Activated CD8-positive, alpha-beta memory T cell treated with anti-CD3 and anti-CD28 coated beads, Interleukin-2, amount 50 U/mL, for 1 hour (primary cell): Measurements from ENCODE around the gene CKB.
A peak's percentile ranks its signal among the peaks of the same experiment; 100 is the strongest.
"Not testable (repeated sequence)": the region's sequence is repeated elsewhere in the genome, so short reads cannot be mapped to it uniquely, and the experiment has no call there.

Experiments
- DNase-seq: peaks from one replicate; pipeline ENCODE4 v3.0.0-alpha.2; 2020; ENCODE audit errors: extremely low read depth

The CKB gene

GRCh38 chr14:103512180-103512579 lies 10.4 kb downstream of the CKB start:
- DNase-seq, result not testable (repeated sequence)

GRCh38 chr14:103510724-103511693 lies 11.6 kb downstream of the CKB start:
- DNase-seq, result no peak

GRCh38 chr14:103509864-103510723 lies 12.5 kb downstream of the CKB start:
- DNase-seq, result no peak

- DNase-seq, result no peak
Measured at GRCh38 chr14:103508521-103509329, 13.9 kb downstream of the CKB start.

GRCh38 chr14:103507751-103508150 lies 14.9 kb downstream of the CKB start:
- DNase-seq, result no peak

- no peak for DNase-seq
Measured at GRCh38 chr14:103504991-103505565, 17.6 kb downstream of the CKB start.

- no peak for DNase-seq
Measured at GRCh38 chr14:103503296-103503695, 19.3 kb downstream of the CKB start.

GRCh38 chr14:103502877-103503276 lies 19.8 kb downstream of the CKB start:
- DNase-seq, result no peak

GRCh38 chr14:103501921-103502669 lies 20.5 kb downstream of the CKB start:
- DNase-seq, result no peak

GRCh38 chr14:103501041-103501870 lies 21.4 kb downstream of the CKB start:
- no peak for DNase-seq

GRCh38 chr14:103500148-103500990 lies 22.3 kb downstream of the CKB start:
- DNase-seq, result peak; percentile 49

GRCh38 chr14:103499709-103500108 lies 22.9 kb downstream of the CKB start:
- no peak for DNase-seq

- DNase-seq, result no peak
Measured at GRCh38 chr14:103496776-103497175, 25.9 kb downstream of the CKB start.

- no peak for DNase-seq
Measured at GRCh38 chr14:103495854-103496253, 26.8 kb downstream of the CKB start.

- no peak for DNase-seq
Measured at GRCh38 chr14:103492156-103492925, 30.3 kb downstream of the CKB start.

- no peak for DNase-seq
Measured at GRCh38 chr14:103491691-103492090, 30.9 kb downstream of the CKB start.

GRCh38 chr14:103489621-103490020 lies 33.0 kb downstream of the CKB start:
- no peak for DNase-seq

- DNase-seq, result no peak
Measured at GRCh38 chr14:103488960-103489359, 33.7 kb downstream of the CKB start.
